C4-2B (cell line): ENCODE data around the gene HAAO.

Source experiments
- CTCF ChIP-seq: fragments of 450-650 bp; conservative IDR thresholded peaks from 2 replicates; pipeline ENCODE4 v1.5.1; 2017; ENCODE audit warnings: mild to moderate bottlenecking
- ZFX ChIP-seq: fragments of 450-650 bp; IDR thresholded peaks from 2 replicates; pipeline ENCODE4 v1.6.1; 2017

GRCh38 chr2:42813763-42814162, 21.4 kb upstream of the HAAO start:
- TF ChIP-seq CTCF (no peak), ZFX (no peak)
